ENCODE measurements around the gene CRABP1. TPM values are rescaled to one million over a fixed set of nuclear protein-coding genes. Genes with fewer than 3 reads are reported as not detected.

CRABP1 gene
- polyA plus RNA-seq, 2 donors, result 0.11 TPM; not detected in 1

DNA sequence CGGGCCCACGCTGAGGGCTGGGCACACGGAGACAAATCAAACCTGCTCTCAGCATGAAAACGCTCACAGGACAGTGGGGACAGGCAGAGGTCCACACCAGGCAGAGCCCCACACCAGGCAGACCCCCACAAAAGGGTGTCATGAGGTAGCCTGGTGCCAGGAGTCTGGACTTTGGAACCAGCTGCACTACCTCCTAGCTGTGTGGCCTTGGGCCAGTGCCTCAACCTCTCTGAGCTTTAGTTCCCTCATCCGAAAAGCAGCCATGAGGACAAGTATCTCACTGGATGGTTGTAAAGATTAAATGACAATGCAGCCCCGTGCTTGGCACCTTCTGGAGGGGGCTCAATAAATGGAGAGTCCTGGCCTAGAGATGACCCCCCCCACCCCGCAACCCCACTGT is 16.5 kb upstream of the CRABP1 start:
- Histone ChIP-seq H3K4me3 (ENCODE audit: low read depth in 1 of 2, low read length in 2 of 2) (no peak overlapping the region), H3K4me1 (ENCODE audit: control insufficient read depth in 2 of 2, insufficient read depth in 2 of 2, low read length in 1 of 2) (peaks cover 0 to 6% of the 10 kb centered on the region in 2 donors), H3K36me3 (ENCODE audit: control insufficient read depth in 2 of 2, insufficient read depth in 2 of 2, low read length in 1 of 2) (no peaks in the 10 kb centered on the region), H3K9me3 (ENCODE audit: control insufficient read depth in 2 of 2, insufficient read depth in 1 of 2, low read depth in 1 of 2, low read length in 1 of 2) (no peaks in the 10 kb centered on the region), H3K27me3 (ENCODE audit: control insufficient read depth in 1 of 2, insufficient read depth in 2 of 2, low read length in 2 of 2) (no peaks in the 10 kb centered on the region), H3K27ac (ENCODE audit: low read depth in 2 of 2, low read length in 1 of 2) (no peak overlapping the region)
- 76 to 86% methylated on average over 7 of the region's 7 CpGs for WGBS, 2 donors

DNA sequence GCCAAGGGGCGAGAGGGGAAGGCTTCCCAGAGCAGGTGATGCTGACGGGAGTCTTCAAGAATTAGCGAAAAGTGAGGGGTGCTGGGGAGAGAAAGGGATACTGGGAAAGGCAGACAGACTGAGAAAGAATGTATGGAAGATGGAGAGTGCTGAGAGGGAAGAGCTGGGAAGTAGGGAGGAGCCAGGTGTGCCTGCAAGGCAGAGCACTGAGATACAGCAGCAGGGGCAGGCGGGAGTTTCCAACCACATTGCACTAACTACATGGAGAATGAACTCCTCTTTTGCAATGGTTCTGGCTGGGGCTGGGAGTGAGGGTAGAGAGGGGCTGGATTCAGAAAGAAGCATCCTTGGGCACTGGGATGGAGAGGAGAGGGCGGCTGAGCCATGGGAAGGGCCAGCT is 16.0 kb upstream of the CRABP1 start:
- H3K4me3 ChIP-seq (ENCODE audit: low read depth in 1 of 2, low read length in 2 of 2), result no peak overlapping the region
- no peak overlapping the region for H3K27ac ChIP-seq (ENCODE audit: low read depth in 2 of 2, low read length in 1 of 2)
- H3K9me3 ChIP-seq (ENCODE audit: control insufficient read depth in 2 of 2, insufficient read depth in 1 of 2, low read depth in 1 of 2, low read length in 1 of 2), result no peaks in the 10 kb centered on the region
- no peaks in the 10 kb centered on the region for H3K27me3 ChIP-seq (ENCODE audit: control insufficient read depth in 1 of 2, insufficient read depth in 2 of 2, low read length in 2 of 2)
- no peaks in the 10 kb centered on the region for H3K36me3 ChIP-seq (ENCODE audit: control insufficient read depth in 2 of 2, insufficient read depth in 2 of 2, low read length in 1 of 2)
- peaks cover 0 to 6% of the 10 kb centered on the region in 2 donors for H3K4me1 ChIP-seq (ENCODE audit: control insufficient read depth in 2 of 2, insufficient read depth in 2 of 2, low read length in 1 of 2)
- WGBS, 2 donors, result 94 to 96% methylated on average over 5 of the region's 5 CpGs

DNA sequence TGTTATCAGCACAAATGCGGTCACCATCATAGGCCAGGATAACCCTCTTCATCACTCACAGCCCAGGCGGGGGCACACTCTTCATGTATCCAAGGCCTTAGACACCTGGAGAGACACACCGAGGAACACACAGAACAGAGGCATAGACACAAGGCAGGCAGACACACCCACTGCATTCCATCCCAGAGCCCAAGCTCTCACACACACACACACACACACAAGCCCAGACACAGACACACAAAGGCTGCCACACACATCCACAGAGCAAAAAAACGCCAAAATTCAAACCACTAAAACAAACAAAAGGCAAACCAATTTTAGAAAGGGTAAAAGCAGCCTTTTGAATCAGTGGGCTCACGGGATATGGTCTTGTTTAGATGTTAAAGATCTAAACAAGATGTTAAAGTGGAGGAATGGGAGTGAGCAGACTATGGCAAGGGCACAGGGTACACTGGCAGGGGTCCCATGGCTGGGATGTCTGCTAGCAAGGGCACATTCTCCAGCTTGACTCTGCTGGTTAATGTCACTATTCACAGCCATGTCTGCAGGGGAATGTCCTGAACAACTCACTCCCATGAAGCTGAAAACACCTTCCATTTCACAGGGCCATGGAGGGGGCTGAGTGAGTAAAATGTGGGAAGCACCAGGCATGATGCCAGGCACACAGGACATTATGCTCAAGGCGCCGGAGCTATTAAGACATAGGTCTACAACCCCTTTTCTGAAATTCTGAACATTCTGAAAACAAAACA is 14.9 kb upstream of the CRABP1 start:
- peaks cover 0 to 6% of the 10 kb centered on the region in 2 donors for H3K4me1 ChIP-seq (ENCODE audit: control insufficient read depth in 2 of 2, insufficient read depth in 2 of 2, low read length in 1 of 2)
- no peaks in the 10 kb centered on the region for H3K9me3 ChIP-seq (ENCODE audit: control insufficient read depth in 2 of 2, insufficient read depth in 1 of 2, low read depth in 1 of 2, low read length in 1 of 2)
- H3K27ac ChIP-seq (ENCODE audit: low read depth in 2 of 2, low read length in 1 of 2), result no peak overlapping the region
- no peaks in the 10 kb centered on the region for H3K36me3 ChIP-seq (ENCODE audit: control insufficient read depth in 2 of 2, insufficient read depth in 2 of 2, low read length in 1 of 2)
- H3K27me3 ChIP-seq (ENCODE audit: control insufficient read depth in 1 of 2, insufficient read depth in 2 of 2, low read length in 2 of 2), result no peaks in the 10 kb centered on the region
- H3K4me3 ChIP-seq (ENCODE audit: low read depth in 1 of 2, low read length in 2 of 2), result no peak overlapping the region
- WGBS, 2 donors, result 49 to 53% methylated on average over 7 of the region's 7 CpGs

DNA sequence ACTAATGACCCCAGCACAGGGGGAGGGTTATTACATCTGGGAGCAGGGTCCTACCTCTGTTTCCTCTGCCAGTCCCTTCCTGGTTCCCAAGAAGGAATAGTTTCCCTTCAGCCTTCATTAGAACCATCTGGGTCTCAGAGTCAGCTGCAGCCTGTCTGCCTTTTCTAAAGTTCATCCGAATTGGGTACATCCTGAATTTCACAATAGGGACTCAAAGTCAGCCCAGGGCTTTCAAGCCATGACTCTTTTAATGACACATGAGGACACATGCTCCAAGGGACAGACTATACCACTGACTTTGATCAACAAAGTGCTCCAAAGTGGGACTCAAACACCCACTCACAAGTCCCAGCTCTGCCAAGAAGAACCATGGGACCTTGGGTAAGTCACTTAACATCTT is 12.7 kb upstream of the CRABP1 start:
- Histone ChIP-seq H3K9me3 (ENCODE audit: control insufficient read depth in 2 of 2, insufficient read depth in 1 of 2, low read depth in 1 of 2, low read length in 1 of 2) (no peaks in the 10 kb centered on the region), H3K27me3 (ENCODE audit: control insufficient read depth in 1 of 2, insufficient read depth in 2 of 2, low read length in 2 of 2) (no peaks in the 10 kb centered on the region), H3K4me1 (ENCODE audit: control insufficient read depth in 2 of 2, insufficient read depth in 2 of 2, low read length in 1 of 2) (peaks cover 0 to 6% of the 10 kb centered on the region in 2 donors), H3K27ac (ENCODE audit: low read depth in 2 of 2, low read length in 1 of 2) (no peak overlapping the region), H3K36me3 (ENCODE audit: control insufficient read depth in 2 of 2, insufficient read depth in 2 of 2, low read length in 1 of 2) (no peaks in the 10 kb centered on the region), H3K4me3 (ENCODE audit: low read depth in 1 of 2, low read length in 2 of 2) (no peak overlapping the region)
- 64 to 80% methylated on average over 1 of the region's 1 CpG for WGBS, 2 donors

DNA sequence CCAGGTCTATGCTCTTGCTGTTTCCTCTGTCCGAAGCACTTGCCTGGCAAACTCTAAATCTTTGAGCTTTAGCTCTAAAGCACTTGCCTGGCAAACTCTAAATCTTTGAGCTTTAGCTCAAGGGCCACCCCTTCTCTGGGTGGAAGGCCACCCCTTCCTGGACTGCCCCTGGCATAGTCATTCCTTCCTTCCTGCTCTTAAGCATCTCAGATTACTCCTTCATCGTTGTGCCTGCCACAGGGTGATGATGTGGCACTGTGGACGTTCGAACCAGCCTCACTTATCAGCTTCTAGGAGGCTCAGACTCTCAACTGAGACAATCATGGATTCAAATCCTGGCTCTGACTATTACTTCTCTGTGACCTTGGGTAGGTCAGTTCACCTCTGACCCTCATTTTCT is 10.5 kb upstream of the CRABP1 start:
- Histone ChIP-seq H3K36me3 (ENCODE audit: control insufficient read depth in 2 of 2, insufficient read depth in 2 of 2, low read length in 1 of 2) (no peaks in the 10 kb centered on the region), H3K4me3 (ENCODE audit: low read depth in 1 of 2, low read length in 2 of 2) (no peak overlapping the region), H3K9me3 (ENCODE audit: control insufficient read depth in 2 of 2, insufficient read depth in 1 of 2, low read depth in 1 of 2, low read length in 1 of 2) (no peaks in the 10 kb centered on the region), H3K27ac (ENCODE audit: low read depth in 2 of 2, low read length in 1 of 2) (no peak overlapping the region), H3K27me3 (ENCODE audit: control insufficient read depth in 1 of 2, insufficient read depth in 2 of 2, low read length in 2 of 2) (no peaks in the 10 kb centered on the region), H3K4me1 (ENCODE audit: control insufficient read depth in 2 of 2, insufficient read depth in 2 of 2, low read length in 1 of 2) (peaks cover 0 to 6% of the 10 kb centered on the region in 2 donors)
- 56 to 59% methylated on average over 4 of the region's 4 CpGs for WGBS, 2 donors

DNA sequence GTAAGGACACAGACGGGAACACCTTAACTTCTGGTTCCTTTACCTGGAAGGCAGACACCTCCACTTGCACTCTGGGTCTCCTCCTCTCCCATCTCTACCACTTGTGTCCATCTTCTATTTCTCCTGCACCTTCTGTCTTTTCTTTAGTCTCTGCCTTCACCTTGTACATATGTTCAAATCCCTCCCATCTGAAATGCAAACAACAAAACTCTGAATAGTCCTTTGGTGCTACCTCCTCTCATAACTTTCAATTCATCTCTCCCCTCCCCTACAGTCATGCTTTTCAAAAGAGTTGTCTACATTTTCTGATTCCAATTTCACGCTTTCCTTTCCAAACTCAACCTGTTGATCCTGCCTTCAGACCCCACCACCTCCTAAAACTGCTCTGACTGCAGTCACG is 5.3 kb upstream of the CRABP1 start:
- Histone ChIP-seq H3K4me1 (ENCODE audit: control insufficient read depth in 2 of 2, insufficient read depth in 2 of 2, low read length in 1 of 2) (no peaks in the 10 kb centered on the region), H3K9me3 (ENCODE audit: control insufficient read depth in 2 of 2, insufficient read depth in 1 of 2, low read depth in 1 of 2, low read length in 1 of 2) (no peaks in the 10 kb centered on the region), H3K4me3 (ENCODE audit: low read depth in 1 of 2, low read length in 2 of 2) (no peak overlapping the region), H3K27ac (ENCODE audit: low read depth in 2 of 2, low read length in 1 of 2) (no peak overlapping the region), H3K27me3 (ENCODE audit: control insufficient read depth in 1 of 2, insufficient read depth in 2 of 2, low read length in 2 of 2) (peaks cover 3 to 10% of the 10 kb centered on the region in 2 donors), H3K36me3 (ENCODE audit: control insufficient read depth in 2 of 2, insufficient read depth in 2 of 2, low read length in 1 of 2) (no peaks in the 10 kb centered on the region)
- WGBS, 2 donors, result 82 to 93% methylated on average over 3 of the region's 3 CpGs

DNA sequence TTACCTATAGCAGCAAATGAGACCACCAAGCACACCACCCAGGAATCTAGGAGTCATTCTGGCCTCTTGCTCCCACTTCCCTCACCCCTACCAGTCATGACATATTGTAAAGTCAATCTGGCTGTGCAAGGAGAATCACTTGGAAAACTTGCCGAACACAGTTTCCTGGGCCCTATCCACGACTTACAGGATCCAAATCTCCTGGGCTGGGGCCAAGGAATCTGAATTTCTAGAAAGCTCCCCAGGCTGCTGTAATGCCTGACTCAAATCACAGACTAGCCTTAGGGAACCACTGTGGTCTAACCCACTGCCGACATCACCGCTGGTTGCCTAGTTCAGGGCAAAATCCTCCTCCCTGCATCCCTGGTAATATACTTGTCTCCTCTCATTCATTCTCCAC is 4.2 kb upstream of the CRABP1 start:
- Histone ChIP-seq H3K27ac (ENCODE audit: low read depth in 2 of 2, low read length in 1 of 2) (no peak overlapping the region), H3K27me3 (ENCODE audit: control insufficient read depth in 1 of 2, insufficient read depth in 2 of 2, low read length in 2 of 2) (peaks cover 8 to 15% of the 10 kb centered on the region in 2 donors), H3K9me3 (ENCODE audit: control insufficient read depth in 2 of 2, insufficient read depth in 1 of 2, low read depth in 1 of 2, low read length in 1 of 2) (no peaks in the 10 kb centered on the region), H3K4me3 (ENCODE audit: low read depth in 1 of 2, low read length in 2 of 2) (no peak overlapping the region), H3K4me1 (ENCODE audit: control insufficient read depth in 2 of 2, insufficient read depth in 2 of 2, low read length in 1 of 2) (peaks cover 2% of the 10 kb centered on the region in 2 donors), H3K36me3 (ENCODE audit: control insufficient read depth in 2 of 2, insufficient read depth in 2 of 2, low read length in 1 of 2) (no peaks in the 10 kb centered on the region)
- WGBS, 2 donors, result 80 to 87% methylated on average over 4 of the region's 4 CpGs

DNA sequence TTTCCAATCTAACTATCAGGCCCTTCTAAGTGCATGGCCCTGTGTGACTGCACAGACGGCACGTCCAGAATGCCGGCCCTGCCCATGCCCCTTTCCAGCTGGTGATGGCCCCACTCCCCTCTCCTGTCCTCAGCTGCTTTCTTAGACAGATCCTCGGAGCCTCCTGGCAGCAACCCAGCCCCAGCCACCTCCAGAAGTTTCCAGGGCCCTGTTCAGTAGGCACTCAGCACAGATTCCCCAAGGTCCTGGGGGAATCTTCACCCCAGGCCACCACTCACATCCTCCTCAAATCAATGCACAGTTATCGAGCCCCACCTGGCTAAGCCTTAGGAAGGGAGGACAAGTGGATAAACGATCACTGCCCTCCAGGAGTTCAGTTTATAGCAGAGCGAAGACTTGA is 1.4 kb upstream of the CRABP1 start:
- no peak overlapping the region for H3K27ac ChIP-seq (ENCODE audit: low read depth in 2 of 2, low read length in 1 of 2)
- no peaks in the 10 kb centered on the region for H3K9me3 ChIP-seq (ENCODE audit: control insufficient read depth in 2 of 2, insufficient read depth in 1 of 2, low read depth in 1 of 2, low read length in 1 of 2)
- no peak overlapping the region for H3K4me3 ChIP-seq (ENCODE audit: low read depth in 1 of 2, low read length in 2 of 2)
- H3K36me3 ChIP-seq (ENCODE audit: control insufficient read depth in 2 of 2, insufficient read depth in 2 of 2, low read length in 1 of 2), result no peaks in the 10 kb centered on the region
- peaks cover 2 to 6% of the 10 kb centered on the region in 2 donors for H3K4me1 ChIP-seq (ENCODE audit: control insufficient read depth in 2 of 2, insufficient read depth in 2 of 2, low read length in 1 of 2)
- peaks cover 13 to 21% of the 10 kb centered on the region in 2 donors for H3K27me3 ChIP-seq (ENCODE audit: control insufficient read depth in 1 of 2, insufficient read depth in 2 of 2, low read length in 2 of 2)
- WGBS, 2 donors, result 63 to 65% methylated on average over 7 of the region's 7 CpGs

DNA sequence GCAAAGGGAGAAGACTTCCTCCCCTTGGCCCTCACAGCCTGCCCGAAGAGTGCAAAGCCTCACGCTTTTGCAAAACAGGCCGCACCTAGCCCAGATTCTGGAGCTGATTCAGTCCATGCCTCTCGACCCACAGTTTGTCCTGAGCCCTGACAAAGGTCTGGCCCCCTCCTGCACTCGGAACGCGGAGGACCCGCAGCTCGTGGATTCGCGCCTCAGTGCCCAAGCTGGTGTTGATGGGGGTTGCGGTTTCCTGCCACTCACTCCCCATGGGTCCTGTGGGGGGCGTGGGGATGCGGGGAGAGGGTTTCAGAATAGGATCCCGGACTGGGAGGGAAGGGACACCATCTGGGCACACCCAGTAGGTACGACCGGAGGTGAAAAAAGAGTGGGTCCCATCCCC is 594 bp upstream of the CRABP1 start:
- WGBS, 2 donors, result 31 to 35% methylated on average over 17 of the region's 17 CpGs
- H3K27ac ChIP-seq (ENCODE audit: low read depth in 2 of 2, low read length in 1 of 2), result no peak overlapping the region
- H3K27me3 ChIP-seq (ENCODE audit: control insufficient read depth in 1 of 2, insufficient read depth in 2 of 2, low read length in 2 of 2), result peaks cover 13 to 21% of the 10 kb centered on the region in 2 donors
- H3K9me3 ChIP-seq (ENCODE audit: control insufficient read depth in 2 of 2, insufficient read depth in 1 of 2, low read depth in 1 of 2, low read length in 1 of 2), result no peaks in the 10 kb centered on the region
- H3K4me3 ChIP-seq (ENCODE audit: low read depth in 1 of 2, low read length in 2 of 2), result no peak overlapping the region
- H3K36me3 ChIP-seq (ENCODE audit: control insufficient read depth in 2 of 2, insufficient read depth in 2 of 2, low read length in 1 of 2), result no peaks in the 10 kb centered on the region
- peaks cover 2 to 6% of the 10 kb centered on the region in 2 donors for H3K4me1 ChIP-seq (ENCODE audit: control insufficient read depth in 2 of 2, insufficient read depth in 2 of 2, low read length in 1 of 2)
